OCI-LY7 (cell line): ENCODE measurements around the gene TMEM255B. TPM values are rescaled to one million over a fixed set of nuclear protein-coding genes. Genes with fewer than 3 reads are reported as not detected.

Experiments
- BruUV-seq: library from RNA; stranded (reverse); fragments of 400-500 nt; replicated peaks from 2 replicates; lab custom pipeline; 2021; lab: Mats Ljungman, UMichigan
- CTCF ChIA-PET: fragments of 300-600 bp; sonication (Branson Sonifier 250); formaldehyde crosslinking; loops from one replicate; lab custom pipeline; 2022; ENCODE audit warnings: antibody characterized with exemption; ENCODE audit not compliant: unreplicated experiment; lab: Charles Lee
- POLR2A ChIA-PET: fragments of 300-600 bp; sonication (Branson Sonifier 250); formaldehyde crosslinking; loops from one replicate; lab custom pipeline; 2022; ENCODE audit warnings: antibody characterized with exemption; lab: Charles Lee
- DNase-seq: peaks from one replicate; pipeline ENCODE4 v3.0.0-alpha.2; 2015; ENCODE audit warnings: low spot score
- H2AFZ ChIP-seq: fragments of 200-600 bp; sonication (generic), shearing (Covaris generic); 2 replicates; pipeline ENCODE4 v1.6.1; 2014; ENCODE audit warnings: mild to moderate bottlenecking, antibody characterized with exemption, low read length, moderate library complexity
- H3K27ac ChIP-seq: fragments of 200-600 bp; sonication (generic); 2 replicates; pipeline ENCODE4 v1.5.1; 2014; ENCODE audit warnings: mixed run types, low read depth, mild to moderate bottlenecking, moderate library complexity, low read length, inconsistent platforms; ENCODE audit not compliant: poor library complexity, severe bottlenecking
- H3K36me3 ChIP-seq: fragments of 200-600 bp; sonication (generic); 2 replicates; pipeline ENCODE4 v1.6.1; 2014; ENCODE audit warnings: mild to moderate bottlenecking, antibody characterized with exemption, low read length, moderate library complexity, mixed read lengths; ENCODE audit not compliant: insufficient read depth
- H3K4me1 ChIP-seq: fragments of 200-600 bp; sonication (generic); 2 replicates; pipeline ENCODE4 v1.5.1; 2014; ENCODE audit warnings: mild to moderate bottlenecking, low read length; ENCODE audit not compliant: insufficient read depth, poor library complexity, severe bottlenecking
- H3K4me2 ChIP-seq: fragments of 200-600 bp; sonication (generic); 2 replicates; pipeline ENCODE4 v1.6.1; 2014; ENCODE audit warnings: mild to moderate bottlenecking, low read length
- H3K4me3 ChIP-seq: fragments of 200-600 bp; sonication (generic); 2 replicates; pipeline ENCODE4 v1.5.1; 2014; ENCODE audit warnings: mild to moderate bottlenecking, low read depth, low read length; ENCODE audit not compliant: poor library complexity, severe bottlenecking
- H3K79me2 ChIP-seq: fragments of 200-600 bp; sonication (generic); 2 replicates; pipeline ENCODE4 v1.6.1; 2016; ENCODE audit warnings: low read depth, mild to moderate bottlenecking, low read length, moderate library complexity, mixed read lengths; ENCODE audit not compliant: insufficient read depth
- H3K9me2 ChIP-seq: fragments of 200-600 bp; sonication (generic); 2 replicates; pipeline ENCODE4 v1.6.1; 2016; ENCODE audit warnings: mild to moderate bottlenecking, low read length, mixed read lengths; ENCODE audit not compliant: insufficient read depth
- H3K9me3 ChIP-seq: fragments of 200-600 bp; sonication (generic); 2 replicates; pipeline ENCODE4 v1.6.1; 2014; ENCODE audit warnings: mild to moderate bottlenecking, mixed run types, low read length, mixed read lengths
- H4K20me1 ChIP-seq: fragments of 200-600 bp; sonication (generic); 2 replicates; pipeline ENCODE4 v1.6.1; 2014; ENCODE audit warnings: mild to moderate bottlenecking, antibody characterized with exemption, low read length, moderate library complexity, mixed read lengths; ENCODE audit not compliant: insufficient read depth
- EZH2phosphoT487 ChIP-seq: fragments of 200-600 bp; sonication (generic); IDR thresholded peaks from 2 replicates; pipeline ENCODE4 v1.6.1; 2018; ENCODE audit warnings: low read depth, borderline replicate concordance, mild to moderate bottlenecking, mixed run types, antibody characterized with exemption, low read length, moderate library complexity, mixed read lengths
- intact Hi-C: fragments of 100-400 bp; cut with micrococcal nuclease; formaldehyde crosslinking; loops from one replicate; pipeline ENCODE4 v1.10.0; 2022; ENCODE audit not compliant: unreplicated experiment
- total RNA-seq, 2 experiments: library from RNA; depleted of rRNA in 1 of 2; stranded (reverse); fragments of >200 nt in 1 of 2; shearing (Covaris generic) in 1 of 2; gene quantifications; 2 replicates each; pipeline ENCODE4 v1.2.3, GENCODE V29; 2014 to 2022
- TF ChIP-seq, protein P1 (sequence below): fragments of 200-600 bp; sonication (generic); conservative IDR thresholded peaks from 2 replicates; pipeline ENCODE4 v1.5.1; 2014; ENCODE audit warnings: mild to moderate bottlenecking, antibody characterized with exemption, low read length, moderate library complexity, mixed read lengths

TMEM255B gene
- total RNA-seq, 2 experiments from 2014 or later = 2.6 to 6.8 TPM

DNA sequence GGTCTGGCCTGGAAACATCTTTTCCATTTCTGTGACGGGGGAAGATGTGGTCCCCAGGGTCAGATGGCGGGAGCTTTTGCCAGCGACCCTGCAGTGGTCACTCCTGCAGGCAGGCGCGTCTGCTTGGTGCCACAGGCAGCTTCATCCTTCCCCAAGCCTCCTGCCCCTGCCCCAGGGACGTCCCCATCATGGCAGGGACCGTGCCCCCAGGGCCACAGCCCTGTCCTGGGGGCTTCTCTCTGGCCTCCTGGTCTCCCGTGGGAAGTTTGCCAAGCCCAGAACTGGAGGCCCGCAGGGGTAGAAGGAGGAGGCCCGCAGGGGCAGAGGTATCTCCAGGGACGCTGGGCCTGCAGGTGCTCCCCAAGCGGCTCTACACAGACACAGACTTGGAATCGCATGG, 47.5 kb downstream of the TMEM255B start:
- CTCF ChIA-PET = no interaction called here

DNA sequence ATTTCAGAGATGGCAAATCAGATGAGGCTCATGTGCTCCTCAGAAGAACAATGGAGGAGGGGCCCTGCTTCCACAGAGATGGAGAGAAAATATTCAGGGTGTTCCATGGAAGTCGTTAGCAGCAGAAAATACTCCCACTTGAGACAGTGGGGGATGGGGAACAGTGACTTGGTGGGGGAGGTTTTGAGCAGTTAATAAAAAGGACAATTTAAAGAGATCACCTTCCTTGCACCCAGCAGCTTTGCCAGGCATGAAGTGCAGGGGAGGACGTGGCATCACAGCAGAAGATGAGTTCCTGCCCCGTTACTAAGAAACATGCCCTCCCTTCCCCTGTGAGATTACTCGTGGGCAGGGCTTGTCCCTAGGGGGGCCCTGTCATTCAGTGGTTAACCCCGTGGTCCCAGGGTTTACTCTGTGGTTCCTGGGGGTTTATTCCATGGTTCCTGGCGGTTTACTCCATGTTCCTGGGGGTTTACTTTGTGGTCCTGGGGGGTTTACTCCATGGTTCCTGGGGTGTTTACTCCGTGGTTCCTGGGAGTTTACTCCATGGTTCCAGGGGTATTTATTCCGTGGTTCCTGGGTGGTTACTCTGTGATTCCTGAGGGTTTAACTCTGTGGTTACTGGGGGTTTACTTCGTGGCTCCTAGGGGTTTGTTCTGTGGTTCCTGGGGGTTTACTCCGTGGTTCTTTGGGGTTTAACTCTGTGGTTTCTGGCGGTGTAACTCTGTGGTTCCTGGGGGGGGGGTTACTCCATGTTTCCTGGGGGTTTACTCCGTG, 49.2 kb downstream of the TMEM255B start:
- H3K4me3 ChIP-seq = no peak overlapping the region
- TF ChIP-seq EZH2phosphoT487 = no peak
- TF ChIP-seq, protein P1, sequence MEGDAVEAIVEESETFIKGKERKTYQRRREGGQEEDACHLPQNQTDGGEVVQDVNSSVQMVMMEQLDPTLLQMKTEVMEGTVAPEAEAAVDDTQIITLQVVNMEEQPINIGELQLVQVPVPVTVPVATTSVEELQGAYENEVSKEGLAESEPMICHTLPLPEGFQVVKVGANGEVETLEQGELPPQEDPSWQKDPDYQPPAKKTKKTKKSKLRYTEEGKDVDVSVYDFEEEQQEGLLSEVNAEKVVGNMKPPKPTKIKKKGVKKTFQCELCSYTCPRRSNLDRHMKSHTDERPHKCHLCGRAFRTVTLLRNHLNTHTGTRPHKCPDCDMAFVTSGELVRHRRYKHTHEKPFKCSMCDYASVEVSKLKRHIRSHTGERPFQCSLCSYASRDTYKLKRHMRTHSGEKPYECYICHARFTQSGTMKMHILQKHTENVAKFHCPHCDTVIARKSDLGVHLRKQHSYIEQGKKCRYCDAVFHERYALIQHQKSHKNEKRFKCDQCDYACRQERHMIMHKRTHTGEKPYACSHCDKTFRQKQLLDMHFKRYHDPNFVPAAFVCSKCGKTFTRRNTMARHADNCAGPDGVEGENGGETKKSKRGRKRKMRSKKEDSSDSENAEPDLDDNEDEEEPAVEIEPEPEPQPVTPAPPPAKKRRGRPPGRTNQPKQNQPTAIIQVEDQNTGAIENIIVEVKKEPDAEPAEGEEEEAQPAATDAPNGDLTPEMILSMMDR = no peak
- H2AFZ ChIP-seq = no peak overlapping the region
- no peaks in the 10 kb centered on the region for H3K4me1 ChIP-seq
- H3K4me2 ChIP-seq = no peak overlapping the region
- H3K27ac ChIP-seq = no peak overlapping the region
- no TSS peak for BruUV-seq
- H4K20me1 ChIP-seq = no peaks in the 10 kb centered on the region
- DNase-seq = no peak
- CTCF ChIA-PET = no interaction called here
- no peaks in the 10 kb centered on the region for H3K9me2 ChIP-seq
- H3K79me2 ChIP-seq = no peaks in the 10 kb centered on the region
- POLR2A ChIA-PET = no interaction called here
- intact Hi-C loops = no loop called here
- no peaks in the 10 kb centered on the region for H3K36me3 ChIP-seq
- H3K9me3 ChIP-seq = no peaks in the 10 kb centered on the region

More for the DNA sequence above, 47.5 kb downstream of the TMEM255B start:
- Histone ChIP-seq H3K36me3 (no peaks in the 10 kb centered on the region), H3K9me2 (no peaks in the 10 kb centered on the region), H3K4me1 (no peaks in the 10 kb centered on the region), H3K9me3 (no peaks in the 10 kb centered on the region), H3K27ac (no peak overlapping the region), H2AFZ (no peak overlapping the region), H3K4me2 (no peak overlapping the region), H4K20me1 (no peaks in the 10 kb centered on the region), H3K79me2 (no peaks in the 10 kb centered on the region), H3K4me3 (no peak overlapping the region)
- DNase-seq = no peak
- POLR2A ChIA-PET = no interaction called here
- no peak for TF ChIP-seq EZH2phosphoT487
- TF ChIP-seq, protein P1 = no peak
- intact Hi-C loops = no loop called here
- no TSS peak for BruUV-seq

DNA sequence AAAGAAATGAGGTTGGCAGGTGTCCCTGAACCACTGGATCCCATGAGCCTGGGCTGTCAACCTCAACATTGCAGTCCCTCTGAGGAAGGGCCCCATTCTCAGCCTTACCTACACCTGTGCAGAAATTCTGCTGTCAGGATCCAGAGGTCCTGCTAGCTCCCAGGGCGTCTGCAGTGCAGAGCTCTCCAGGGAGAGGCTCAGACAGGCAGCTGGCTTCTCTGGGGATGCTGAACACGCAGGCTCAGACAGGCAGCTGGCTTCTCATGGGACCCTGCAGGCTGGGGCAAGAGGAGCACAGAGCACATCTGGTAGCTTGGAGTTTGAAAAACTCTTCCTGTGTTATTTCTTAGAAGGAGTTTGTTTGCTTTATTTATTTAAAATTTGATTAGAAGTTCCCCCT, 50.9 kb downstream of the TMEM255B start:
- intact Hi-C loops = no loop called here
- Histone ChIP-seq H3K4me2 (no peak overlapping the region), H3K36me3 (no peaks in the 10 kb centered on the region), H3K9me2 (no peaks in the 10 kb centered on the region), H2AFZ (no peak overlapping the region), H3K27ac (no peak overlapping the region), H3K9me3 (no peaks in the 10 kb centered on the region), H3K4me1 (no peaks in the 10 kb centered on the region), H3K4me3 (no peak overlapping the region), H4K20me1 (no peaks in the 10 kb centered on the region), H3K79me2 (no peaks in the 10 kb centered on the region)
- no TSS peak for BruUV-seq
- ChIA-PET CTCF (no interaction called here), POLR2A (no interaction called here)
- DNase-seq = no peak
- TF ChIP-seq EZH2phosphoT487 = no peak
- TF ChIP-seq, protein P1 = no peak
